Heart right ventricle (tissue), 16 donors: ENCODE results near the gene EZR. TPM values are rescaled to one million over a fixed set of nuclear protein-coding genes. Genes with fewer than 3 reads are reported as not detected.
A peak's percentile ranks its signal among the peaks of the same experiment; 100 is the strongest.

Experiments
- ATAC-seq, 8 donors: fragments of 200-7000 bp; cut with Tn5 transposase; one replicate each; pipeline ENCODE4 v1.9.1; 2020; ENCODE audit warnings: mild to moderate bottlenecking in 8 of 8, moderate library complexity in 8 of 8, moderate number of reproducible peaks in 1 of 8
- DNase-seq, 2 donors: peaks; one replicate each; pipeline ENCODE4 v3.0.0-alpha.2; 2020
- H3K27ac ChIP-seq, 10 donors: fragments of 200-600 bp; sonication (generic) in 2 of 10; one replicate each; pipeline versions ENCODE4 v1.5.0 to v1.8.0; 2020 to 2022; ENCODE audit warnings: mild to moderate bottlenecking in 3 of 10
- H3K27me3 ChIP-seq, 7 donors: fragments of 200-600 bp; one replicate each; pipeline ENCODE4 v1.8.0; 2021 to 2022; ENCODE audit warnings: mild to moderate bottlenecking in 2 of 7
- H3K36me3 ChIP-seq, 9 donors: fragments of 200-600 bp; sonication (generic) in 1 of 9; one replicate each; pipeline versions ENCODE4 v1.5.0 to v1.8.0; 2020 to 2022; ENCODE audit warnings: mild to moderate bottlenecking in 2 of 9
- H3K4me1 ChIP-seq, 9 donors: fragments of 200-600 bp; sonication (generic) in 1 of 9; one replicate each; pipeline versions ENCODE4 v1.5.0 to v1.8.0; 2020 to 2022; ENCODE audit warnings: mild to moderate bottlenecking in 4 of 9
- H3K4me3 ChIP-seq, 10 donors: fragments of 200-600 bp; sonication (generic) in 2 of 10; one replicate each; pipeline versions ENCODE4 v1.5.0 to v1.8.0; 2020 to 2022; ENCODE audit warnings: mild to moderate bottlenecking in 7 of 10, moderate library complexity in 2 of 10
- H3K9me3 ChIP-seq, 11 donors: fragments of 200-600 bp in 10 of 11; sonication (generic) in 2 of 11; one replicate each; pipeline versions ENCODE4 v1.5.0 to v1.8.0; 2013 to 2022; ENCODE audit warnings: mild to moderate bottlenecking in 2 of 11, control low read depth in 1 of 11, moderate library complexity in 1 of 11
- CTCF ChIP-seq, 9 donors: fragments of 200-600 bp; sonication (generic) in 2 of 9; IDR thresholded peaks; one replicate each; pipeline versions ENCODE4 v1.5.0 to v1.8.0; 2021 to 2022; ENCODE audit warnings: antibody characterized with exemption in 9 of 9, mild to moderate bottlenecking in 5 of 9, moderate library complexity in 1 of 9
- WGBS, 2 donors: extraction: QIAGEN DNeasy Blood & Tissue Kit; methylation state at CpG; one replicate each; pipeline ENCODE4 v1.1.7; 2013; ENCODE audit warnings: inconsistent platforms in 1 of 2; 5-methylcytosine and 5-hydroxymethylcytosine counted together
- intact Hi-C, 10 donors: fragments of 100-400 bp; cut with DNase I; formaldehyde crosslinking; loops; one replicate each; pipeline versions ENCODE4 v1.11.1 to v1.14.2; 2022
- polyA plus RNA-seq, 2 donors: library from polyadenylated mRNA; stranded (reverse); fragments of 200-250 nt; gene quantifications; one replicate each; pipeline ENCODE4 v1.2.3, GENCODE V29; 2013
- total RNA-seq, 10 donors: library from RNA; stranded (reverse); fragmentation: NEBNext Ultra II Directional in 3 of 10; extraction: Animal tissue kit (Norgen Biotek cat#: 25700) in 3 of 10; gene quantifications; one replicate each; pipeline versions ENCODE4 v1.2.1 to v1.2.4, GENCODE V29; 2021 to 2023
- donor health status: Arrhythmogenic right ventricular cardiomyopathy.
- donor health status: ischemic (EF 13 %, LVEDD 7.1; RV severe dilation, severe dysfunction).
- donor health status: healthy with polysubstance abuse.
- donor health status: DM: no; HTN: yes; CAD: no.
- donor health status: DM: no; HTN: no; CAD: no.
- donor health status: ischemic (EF 25% LVEDD 6.9; RV normal size, moderate dysfunction).
- donor health status: ischemic (EF 25% LVEDD 5.7; RV mildly dilated, moderate dysfunction).
- donor health status: healthy.
- donor health status: DM: yes; HTN: yes; CAD: no.
- donor health status: Ischemic cardiomyopathy.
- donor health status: ischemic (EF 35%, LVEDD 5.7; RV mildly dilated, moderate dysfunction).
- donor health status: nonischemic (EF 11% LVEDD 7.7; RV severe dilation, severe dysfunction).
- donor health status: DM: yes; HTN: yes; CAD: no.
- donor health status: PGD.
- donor health status: ischemic (EF 29% LVEDD 5.4; RV normal size, mild dysfunction).
- donor health status: nonischemic (EF 23%, LVEDD 6.1; RV moderate dilation, normal function).

The EZR gene
- total and polyA plus RNA-seq, 12 donors, result 90.3 to 322 (median 186) TPM

- no peak for TF ChIP-seq CTCF (IDR thresholded peaks at IDR 0.05)
- 38 to 42% methylated on average over 20 of the region's 20 CpGs for WGBS, 2 donors
- ATAC-seq, result peak; percentile 15 to 73 (median 60)
- peak overlapping the region; percentile 82 to 96 (median 94) for H3K27ac ChIP-seq
- peaks cover 3 to 66% (median 53%) of the 10 kb centered on the region in 9 donors for H3K4me1 ChIP-seq
- peak; percentile 53 to 62 for DNase-seq
- H3K36me3 ChIP-seq, result peaks cover 0 to 9% (median 0%) of the 10 kb centered on the region in 9 donors
- H3K27me3 ChIP-seq, result no peaks in the 10 kb centered on the region
- H3K9me3 ChIP-seq, result no peaks in the 10 kb centered on the region
- intact Hi-C loops, result loop anchor here in 6 of 10 donors (5.0 to 10.0 kb wide), 4 partner anchors 50 to 158 kb away; no protein-coding TSS in a partner anchor
- peak overlapping the region; percentile 54 to 95 (median 87) for H3K4me3 ChIP-seq
These were observed 2.1 kb downstream of the EZR start for GRCh38 chr6:158816803-158817727.

- intact Hi-C loops, result loop anchor here in 6 of 10 donors (5.0 to 10.0 kb wide), 4 partner anchors 51 to 158 kb away; no protein-coding TSS in a partner anchor
- Histone ChIP-seq H3K4me1 (peaks cover 3 to 73% (median 56%) of the 10 kb centered on the region in 9 donors), H3K27ac (peak overlapping the region in 7 of 10 donors; percentile 82 to 96 (median 94)), H3K36me3 (peaks cover 0 to 9% (median 0%) of the 10 kb centered on the region in 9 donors), H3K4me3 (peak overlapping the region; percentile 0 to 95 (median 87)), H3K9me3 (no peaks in the 10 kb centered on the region), H3K27me3 (no peaks in the 10 kb centered on the region)
- no peak for TF ChIP-seq CTCF (IDR thresholded peaks at IDR 0.05)
- ATAC-seq (no peak), DNase-seq (no peak)
- 52 to 54% methylated on average over 5 of the region's 5 CpGs for WGBS, 2 donors
These were observed 2.8 kb downstream of the EZR start for GRCh38 chr6:158816329-158816728.

- DNase-seq (no peak), ATAC-seq (no peak)
- H3K36me3 ChIP-seq, result peaks cover 0 to 9% (median 0%) of the 10 kb centered on the region in 9 donors
- intact Hi-C loops, result loop anchor here in 6 of 10 donors (5.0 to 10.0 kb wide), 4 partner anchors 51 to 159 kb away; no protein-coding TSS in a partner anchor
- H3K9me3 ChIP-seq, result no peaks in the 10 kb centered on the region
- 51 to 59% methylated on average over 2 of the region's 2 CpGs for WGBS, 2 donors
- peak overlapping the region; percentile 0 to 95 (median 87) for H3K4me3 ChIP-seq
- peaks cover 3 to 77% (median 58%) of the 10 kb centered on the region in 9 donors for H3K4me1 ChIP-seq
- no peak for TF ChIP-seq CTCF (IDR thresholded peaks at IDR 0.05)
- peak overlapping the region in 4 of 10 donors; percentile 27 to 96 (median 94) for H3K27ac ChIP-seq
- H3K27me3 ChIP-seq, result no peaks in the 10 kb centered on the region
These were observed 3.3 kb downstream of the EZR start for GRCh38 chr6:158815907-158816306.

GRCh38 chr6:158815379-158815724 is 3.8 kb downstream of the EZR start:
- H3K27me3 ChIP-seq, result no peaks in the 10 kb centered on the region
- intact Hi-C loops, result loop anchor here in 6 of 10 donors (5.0 to 10.0 kb wide), 4 partner anchors 52 to 159 kb away; no protein-coding TSS in a partner anchor
- ATAC-seq, result no peak
- TF ChIP-seq CTCF (IDR thresholded peaks at IDR 0.05), result no peak
- 57 to 72% methylated on average over 2 of the region's 2 CpGs for WGBS, 2 donors
- peak overlapping the region in 5 of 10 donors; percentile 15 to 96 (median 94) for H3K27ac ChIP-seq
- peaks cover 3 to 83% (median 63%) of the 10 kb centered on the region in 9 donors for H3K4me1 ChIP-seq
- no peaks in the 10 kb centered on the region for H3K9me3 ChIP-seq
- H3K36me3 ChIP-seq, result peaks cover 0 to 9% (median 0%) of the 10 kb centered on the region in 9 donors
- H3K4me3 ChIP-seq, result peak overlapping the region in 9 of 10 donors; percentile 2 to 95 (median 86)
- DNase-seq, result no peak
